ENCODE data around the gene CTSW. TPM values are rescaled to one million over a fixed set of nuclear protein-coding genes. Genes with fewer than 3 reads are reported as not detected.
"Not testable (repeated sequence)": the region's sequence is repeated elsewhere in the genome, so short reads cannot be mapped to it uniquely, and the experiment has no call there.

Gene CTSW
- polyA plus RNA-seq, 4 donors = 0.92 to 1.4 (median 1.1) TPM

- no peak for DNase-seq (ENCODE audit: low read depth in 4 of 4, low spot score in 3 of 4)
These were observed 4.4 kb downstream of the CTSW start for GRCh38 chr11:65883786-65884715.

GRCh38 chr11:65884716-65885092 is 5.1 kb downstream of the CTSW start:
- no peak for DNase-seq (ENCODE audit: low read depth in 4 of 4, low spot score in 3 of 4)

GRCh38 chr11:65885231-65885630 is 5.6 kb downstream of the CTSW start:
- no peak for DNase-seq (ENCODE audit: low read depth in 4 of 4, low spot score in 3 of 4)

- DNase-seq (ENCODE audit: low read depth in 4 of 4, low spot score in 3 of 4) = no peak
These were observed 6.3 kb downstream of the CTSW start for GRCh38 chr11:65885808-65886536.

GRCh38 chr11:65886826-65887722 is 7.4 kb downstream of the CTSW start:
- DNase-seq (ENCODE audit: low read depth in 4 of 4, low spot score in 3 of 4) = no peak

GRCh38 chr11:65887723-65888162 is 8.1 kb downstream of the CTSW start:
- DNase-seq (ENCODE audit: low read depth in 4 of 4, low spot score in 3 of 4) = no peak

GRCh38 chr11:65888163-65888814 is 8.7 kb downstream of the CTSW start, which contains the start of gene FIBP:
FIBP (minus strand) TSS chr11:65888471; CDS start chr11:65888418, 53 bp downstream.
- DNase-seq (ENCODE audit: low read depth in 4 of 4, low spot score in 3 of 4) = peak; percentile 89 to 94 (median 92)

- peak; percentile 85 to 92 (median 92) for DNase-seq (ENCODE audit: low read depth in 4 of 4, low spot score in 3 of 4)
These were observed 10.9 kb downstream of the CTSW start, which contains the start of gene CCDC85B for GRCh38 chr11:65890324-65891218. CCDC85B (plus strand) TSS chr11:65890673; CDS start chr11:65890784, 111 bp downstream.

- no peak for DNase-seq (ENCODE audit: low read depth in 4 of 4, low spot score in 3 of 4)
These were observed 11.8 kb downstream of the CTSW start for GRCh38 chr11:65891219-65892136.

- DNase-seq (ENCODE audit: low read depth in 4 of 4, low spot score in 3 of 4) = not testable (repeated sequence)
These were observed 12.5 kb downstream of the CTSW start for GRCh38 chr11:65892137-65892540.

- DNase-seq (ENCODE audit: low read depth in 4 of 4, low spot score in 3 of 4) = no peak
These were observed 13.2 kb downstream of the CTSW start for GRCh38 chr11:65892661-65893317.

- DNase-seq (ENCODE audit: low read depth in 4 of 4, low spot score in 3 of 4) = no peak
These were observed 14.5 kb downstream of the CTSW start for GRCh38 chr11:65894034-65894591.

- DNase-seq (ENCODE audit: low read depth in 4 of 4, low spot score in 3 of 4) = no peak
These were observed 15.9 kb downstream of the CTSW start for GRCh38 chr11:65895482-65895981.

- DNase-seq (ENCODE audit: low read depth in 4 of 4, low spot score in 3 of 4) = no peak
These were observed 16.7 kb downstream of the CTSW start for GRCh38 chr11:65896034-65896999.

- DNase-seq (ENCODE audit: low read depth in 4 of 4, low spot score in 3 of 4) = no peak
These were observed 17.4 kb downstream of the CTSW start for GRCh38 chr11:65897020-65897471.
